Gastrocnemius medialis (tissue), 4 donors: ENCODE measurements around the gene GLB1L.

Experiments
- CTCF ChIP-seq, 5 experiments: fragments of 450-650 bp in 3 of 5; fragments of 200-600 bp in 2 of 5; sonication (generic) in 2 of 5; IDR thresholded peaks in 4 of 5; conservative IDR thresholded peaks in 1 of 5; 1 replicate in 4 of 5; 2 replicates in 1 of 5; pipeline ENCODE4 v1.5.1; 2016 to 2019; ENCODE audit warnings: antibody characterized with exemption in 5 of 5, mild to moderate bottlenecking in 3 of 5, moderate library complexity in 3 of 5
- POLR2A ChIP-seq, 2 donors: fragments of 450-650 bp; IDR thresholded peaks; one replicate each; pipeline ENCODE4 v1.6.1; 2017; ENCODE audit warnings: antibody characterized with exemption in 2 of 2, mild to moderate bottlenecking in 2 of 2, moderate library complexity in 2 of 2

- TF ChIP-seq POLR2A (IDR thresholded peaks at IDR 0.05) = no peak
- TF ChIP-seq CTCF (IDR thresholded peaks at IDR 0.05 in 4 of 5, conservative IDR thresholded peaks at IDR 0.05 in 1 of 5) = no peak
Measured at GRCh38 chr2:219293736-219294231, 48.5 kb upstream of the GLB1L start.
